Pancreas (tissue), 10 donors: ENCODE results near the gene ZNF407. TPM values are rescaled to one million over a fixed set of nuclear protein-coding genes. Genes with fewer than 3 reads are reported as not detected.

Experiments
- ATAC-seq, 4 donors: fragments of 200-7000 bp; cut with Tn5 transposase; one replicate each; pipeline versions ENCODE4 v1.8.0 to v1.9.1; 2020; ENCODE audit warnings: mild to moderate bottlenecking in 4 of 4, moderate library complexity in 4 of 4
- DNase-seq, 6 donors: peaks; one replicate each; pipeline ENCODE4 v3.0.0-alpha.2; 2020
- FAIRE-seq: peaks from 2 replicates; lab custom pipeline; 2012; peaks lifted over from hg19 to GRCh38; lab: Jason Lieb, UNC
- H3K27ac ChIP-seq, 4 donors: fragments of 200-600 bp; sonication (generic); 1 replicate in 3 of 4; 2 replicates in 1 of 4; pipeline versions ENCODE4 v1.5.0 to v1.8.0; 2020
- H3K27me3 ChIP-seq, 4 donors: fragments of 200-600 bp; one replicate each; pipeline ENCODE4 v1.8.0; 2021
- H3K36me3 ChIP-seq, 3 donors: fragments of 200-600 bp; sonication (generic) in 1 of 3; one replicate each; pipeline versions ENCODE4 v1.5.0 to v1.8.0; 2020 to 2021
- H3K4me1 ChIP-seq, 3 donors: fragments of 200-600 bp; one replicate each; pipeline ENCODE4 v1.8.0; 2021
- H3K4me3 ChIP-seq, 4 donors: fragments of 200-600 bp; sonication (generic) in 2 of 4; one replicate each; pipeline versions ENCODE4 v1.5.0 to v1.8.0; 2020 to 2021
- H3K9me3 ChIP-seq, 4 donors: fragments of 200-600 bp; one replicate each; pipeline ENCODE4 v1.8.0; 2021
- WGBS, 2 donors: extraction: QIAGEN DNeasy Blood & Tissue Kit; methylation state at CpG; one replicate each; pipeline ENCODE4 v1.1.7; 2013; 5-methylcytosine and 5-hydroxymethylcytosine counted together
- intact Hi-C, 3 donors: fragments of 100-400 bp; cut with DNase I; formaldehyde crosslinking; loops; one replicate each; pipeline versions ENCODE4 v1.11.1 to v1.14.2; 2022
- polyA plus RNA-seq, 2 donors: library from polyadenylated mRNA; stranded (reverse); fragments of 200-250 nt; gene quantifications; one replicate each; pipeline ENCODE4 v1.2.3, GENCODE V29; 2013
- total RNA-seq, 6 donors: library from RNA; stranded (reverse); fragmentation: NEBNext Ultra II Directional in 4 of 6; extraction: Animal tissue kit (Norgen Biotek cat#: 25700) in 4 of 6; gene quantifications; one replicate each; pipeline versions ENCODE4 v1.2.1 to v1.2.4, GENCODE V29; 2021 to 2023
- TF ChIP-seq, protein P1 (sequence below), 4 donors: fragments of 200-600 bp; sonication (generic) in 3 of 4; IDR thresholded peaks; one replicate each; pipeline versions ENCODE4 v1.5.0 to v1.8.0; 2021; ENCODE audit warnings: antibody characterized with exemption in 4 of 4
- donor health status: healthy with polysubstance abuse.
- donor health status: DM: no; HTN: no; CAD: no; lungs with moderate emphysema.
- donor health status: DM: no; HTN: no; CAD: no.
- donor health status: control.
- donor health status: control.
- donor health status: Bipolar disorder and iron deficiency.
- donor health status: DM: yes; HTN: yes; CAD: no.
- donor health status: DM: no; HTN: no; CAD: no.
- donor health status: DM: no; HTN: no; CAD: no.
- donor health status: DM: yes; HTN: yes; CAD: no.

The ZNF407 gene
- total and polyA plus RNA-seq, 8 donors, result 2.7 to 10.0 (median 4.9) TPM

DNA sequence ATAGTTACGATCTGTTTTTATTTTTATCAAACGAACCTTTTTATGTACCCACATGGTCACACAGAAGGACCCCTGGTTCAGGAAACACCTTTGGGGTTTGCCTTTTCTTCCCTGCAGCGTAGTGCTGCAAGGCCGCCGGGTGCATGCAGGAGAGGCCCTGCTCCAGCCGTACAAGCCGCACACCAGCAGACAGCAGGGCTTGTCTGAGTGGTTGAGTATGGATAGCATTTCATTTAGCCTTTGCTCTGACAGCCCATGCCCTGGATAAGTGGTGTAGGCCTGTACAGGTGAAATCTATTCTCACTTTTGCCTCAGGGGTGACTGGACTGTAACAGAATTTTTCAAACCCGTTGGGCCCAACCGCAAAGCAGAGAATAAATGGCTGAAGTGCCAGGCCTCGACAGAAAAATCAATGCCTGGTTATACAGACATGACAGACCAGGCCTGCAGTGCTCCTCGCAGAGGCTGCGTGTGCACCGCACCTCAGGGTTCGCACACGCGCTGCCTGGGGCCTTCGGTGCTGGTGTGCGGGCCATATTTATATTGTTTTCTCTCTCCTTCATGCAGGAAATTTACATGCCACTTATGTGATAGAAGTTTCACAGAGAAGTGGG lies 279.1 kb downstream of the ZNF407 start:
- FAIRE-seq (no peak), ATAC-seq (no peak), DNase-seq (no peak)
- TF ChIP-seq, protein P1, sequence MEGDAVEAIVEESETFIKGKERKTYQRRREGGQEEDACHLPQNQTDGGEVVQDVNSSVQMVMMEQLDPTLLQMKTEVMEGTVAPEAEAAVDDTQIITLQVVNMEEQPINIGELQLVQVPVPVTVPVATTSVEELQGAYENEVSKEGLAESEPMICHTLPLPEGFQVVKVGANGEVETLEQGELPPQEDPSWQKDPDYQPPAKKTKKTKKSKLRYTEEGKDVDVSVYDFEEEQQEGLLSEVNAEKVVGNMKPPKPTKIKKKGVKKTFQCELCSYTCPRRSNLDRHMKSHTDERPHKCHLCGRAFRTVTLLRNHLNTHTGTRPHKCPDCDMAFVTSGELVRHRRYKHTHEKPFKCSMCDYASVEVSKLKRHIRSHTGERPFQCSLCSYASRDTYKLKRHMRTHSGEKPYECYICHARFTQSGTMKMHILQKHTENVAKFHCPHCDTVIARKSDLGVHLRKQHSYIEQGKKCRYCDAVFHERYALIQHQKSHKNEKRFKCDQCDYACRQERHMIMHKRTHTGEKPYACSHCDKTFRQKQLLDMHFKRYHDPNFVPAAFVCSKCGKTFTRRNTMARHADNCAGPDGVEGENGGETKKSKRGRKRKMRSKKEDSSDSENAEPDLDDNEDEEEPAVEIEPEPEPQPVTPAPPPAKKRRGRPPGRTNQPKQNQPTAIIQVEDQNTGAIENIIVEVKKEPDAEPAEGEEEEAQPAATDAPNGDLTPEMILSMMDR (IDR thresholded peaks at IDR 0.05), result no peak
- Histone ChIP-seq H3K4me1 (no peaks in the 10 kb centered on the region), H3K36me3 (no peaks in the 10 kb centered on the region), H3K4me3 (no peak overlapping the region), H3K27ac (no peak overlapping the region), H3K27me3 (no peaks in the 10 kb centered on the region), H3K9me3 (no peaks in the 10 kb centered on the region)
- intact Hi-C loops, result no loop called here
- WGBS, 2 donors, result 89% methylated on average over 18 of the region's 18 CpGs

DNA sequence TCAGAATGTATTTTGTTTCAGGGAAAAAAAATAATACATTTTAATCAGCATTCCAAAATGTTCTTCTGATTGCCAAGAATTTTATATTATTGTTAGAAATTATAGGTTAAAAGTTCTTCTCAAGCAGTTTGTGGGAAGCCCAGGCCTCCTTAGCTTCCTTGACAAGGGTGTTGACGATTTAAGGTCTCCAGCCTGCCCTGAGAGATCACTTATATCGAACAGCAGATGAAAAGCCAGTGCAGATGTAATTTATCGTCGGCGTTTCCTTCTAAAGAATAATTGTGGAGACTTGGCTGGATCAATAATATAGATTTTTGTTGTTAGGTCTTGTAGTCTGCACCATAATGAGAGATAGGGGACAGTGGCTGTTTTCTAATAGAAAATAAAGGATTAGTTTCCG lies 280.6 kb downstream of the ZNF407 start:
- intact Hi-C loops, result no loop called here
- TF ChIP-seq, protein P1 (IDR thresholded peaks at IDR 0.05), result no peak
- Histone ChIP-seq H3K9me3 (no peaks in the 10 kb centered on the region), H3K27ac (no peak overlapping the region), H3K36me3 (no peaks in the 10 kb centered on the region), H3K27me3 (no peaks in the 10 kb centered on the region), H3K4me1 (no peaks in the 10 kb centered on the region), H3K4me3 (no peak overlapping the region)
- WGBS, 2 donors, result 66 to 67% methylated on average over 6 of the region's 6 CpGs
- DNase-seq, result no peak
- ATAC-seq, result no peak
- no peak for FAIRE-seq

DNA sequence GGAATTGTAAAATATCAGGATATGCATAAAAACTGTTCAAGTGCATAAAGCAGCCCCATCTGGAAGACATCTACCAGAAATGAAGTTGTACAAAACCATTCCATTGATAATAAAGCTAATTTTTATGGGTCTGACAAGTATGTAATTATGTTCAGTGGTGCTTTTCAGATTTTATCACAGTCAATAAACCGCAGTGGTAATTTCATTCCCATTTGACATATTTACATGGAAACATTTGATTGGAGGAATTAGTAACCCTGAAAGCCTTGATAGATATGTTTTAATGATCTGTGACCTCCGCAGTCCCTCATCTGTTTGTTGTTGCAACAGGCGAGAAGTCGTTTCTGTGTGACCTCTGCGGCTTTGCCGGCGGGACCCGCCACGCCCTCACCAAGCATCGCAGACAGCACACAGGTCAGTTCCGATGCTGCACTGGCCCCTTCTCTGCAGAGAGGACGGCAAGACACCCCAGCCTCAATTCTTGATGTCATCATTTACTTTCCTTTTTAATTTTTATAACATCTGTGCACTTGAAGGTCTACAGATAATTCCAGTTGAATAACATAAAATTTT lies 283.1 kb downstream of the ZNF407 start:
- no peaks in the 10 kb centered on the region for H3K9me3 ChIP-seq
- H3K27ac ChIP-seq, result no peak overlapping the region
- WGBS, 2 donors, result 82 to 83% methylated on average over 12 of the region's 12 CpGs
- H3K4me3 ChIP-seq, result no peak overlapping the region
- no peaks in the 10 kb centered on the region for H3K4me1 ChIP-seq
- DNase-seq (no peak), FAIRE-seq (no peak), ATAC-seq (no peak)
- TF ChIP-seq, protein P1 (IDR thresholded peaks at IDR 0.05), result no peak
- no peaks in the 10 kb centered on the region for H3K27me3 ChIP-seq
- intact Hi-C loops, result no loop called here
- no peaks in the 10 kb centered on the region for H3K36me3 ChIP-seq

DNA sequence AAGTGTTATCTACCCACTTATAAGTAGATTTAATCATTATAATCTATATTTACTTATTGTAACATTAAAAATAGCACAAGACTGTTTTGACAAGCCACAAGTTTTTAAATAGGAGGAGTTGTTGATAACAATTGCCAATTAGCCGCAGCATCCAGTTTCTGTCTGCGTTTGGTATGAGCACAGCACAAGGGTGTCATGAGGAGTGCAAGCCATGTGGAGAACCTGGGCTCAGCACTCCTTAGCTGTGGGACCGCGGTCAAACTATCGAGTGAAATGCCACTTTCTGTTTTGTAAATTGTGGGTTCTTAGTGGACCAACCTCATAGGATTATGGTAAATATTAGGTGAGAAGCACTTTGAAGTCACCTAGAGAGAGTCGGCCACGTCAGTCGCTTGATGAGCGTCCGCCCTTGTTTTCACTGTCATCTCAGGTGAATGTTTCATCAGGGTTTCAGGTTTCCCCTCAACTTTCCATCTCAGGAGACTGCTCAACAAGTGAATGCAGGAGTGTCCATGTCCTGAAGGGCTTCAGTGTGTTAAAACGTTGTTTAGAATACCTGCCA lies 294.5 kb downstream of the ZNF407 start:
- no peak overlapping the region for H3K27ac ChIP-seq
- no peaks in the 10 kb centered on the region for H3K27me3 ChIP-seq
- H3K36me3 ChIP-seq, result no peaks in the 10 kb centered on the region
- intact Hi-C loops, result no loop called here
- DNase-seq, result no peak
- TF ChIP-seq, protein P1 (IDR thresholded peaks at IDR 0.05), result no peak
- H3K9me3 ChIP-seq, result no peaks in the 10 kb centered on the region
- no peak for ATAC-seq
- no peak for FAIRE-seq
- no peaks in the 10 kb centered on the region for H3K4me1 ChIP-seq
- 83 to 86% methylated on average over 11 of the region's 11 CpGs for WGBS, 2 donors
- no peak overlapping the region for H3K4me3 ChIP-seq

DNA sequence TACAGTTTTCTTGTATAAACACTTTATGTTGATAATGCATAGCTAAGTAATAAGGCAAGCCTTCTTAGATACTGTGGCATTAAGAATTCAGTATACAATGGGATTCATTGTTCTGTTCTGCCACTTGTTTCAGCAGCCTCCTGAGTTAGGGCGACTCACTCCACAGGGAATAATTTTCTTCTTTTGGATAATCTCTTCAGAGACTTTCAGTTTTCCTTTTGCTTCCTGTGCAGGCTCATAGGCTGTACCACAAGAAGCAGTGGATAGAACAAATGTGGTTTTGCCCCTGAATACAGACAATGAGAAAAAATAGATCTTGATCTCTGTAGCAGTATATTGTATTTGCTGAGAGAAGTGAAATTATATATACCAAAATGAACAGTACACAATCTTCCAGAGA lies 298.0 kb downstream of the ZNF407 start:
- TF ChIP-seq, protein P1 (IDR thresholded peaks at IDR 0.05), result no peak
- FAIRE-seq (no peak), DNase-seq (no peak), ATAC-seq (no peak)
- Histone ChIP-seq H3K27me3 (no peaks in the 10 kb centered on the region), H3K27ac (no peak overlapping the region), H3K4me1 (no peaks in the 10 kb centered on the region), H3K36me3 (no peaks in the 10 kb centered on the region), H3K4me3 (no peak overlapping the region), H3K9me3 (no peaks in the 10 kb centered on the region)
- intact Hi-C loops, result no loop called here
- WGBS, 2 donors, result 75 to 84% methylated on average over 1 of the region's 1 CpG
